Naive thymus-derived CD4-positive, alpha-beta T cell (primary cell): ENCODE measurements around the gene BATF2. TPM values are rescaled to one million over a fixed set of nuclear protein-coding genes. Genes with fewer than 3 reads are reported as not detected.

Experiments used
- ATAC-seq: fragments of 150-1000 bp; cut with Tn5 transposase; 2 replicates; pipeline ENCODE4 v1.10.0; 2021; ENCODE audit warnings: mild to moderate bottlenecking, moderate library complexity
- CTCF ChIA-PET: fragments of 350-600 bp; sonication (Branson Sonifier 250); formaldehyde crosslinking; loops from one replicate; lab custom pipeline; 2021; ENCODE audit warnings: antibody characterized with exemption; lab: Charles Lee
- POLR2A ChIA-PET: fragments of 350-600 bp; sonication (Branson Sonifier 250); formaldehyde crosslinking; loops from one replicate; lab custom pipeline; 2021; ENCODE audit warnings: antibody characterized with exemption, inconsistent platforms; lab: Charles Lee
- DNase-seq, 9 donors: peaks; one replicate each; pipeline versions ENCODE4 v3.0.0 to v3.0.0-alpha.2; 2020 to 2022; ENCODE audit warnings: mixed read lengths in 1 of 9
- H3K27ac ChIP-seq: one replicate; pipeline ENCODE4 v1.7.0; 2013; ENCODE audit warnings: mild to moderate bottlenecking, low read depth, low read length, moderate library complexity
- H3K27me3 ChIP-seq, 2 donors: one replicate each; pipeline ENCODE4 v1.7.0; 2013; ENCODE audit warnings: low read length in 2 of 2, mild to moderate bottlenecking in 2 of 2, moderate library complexity in 2 of 2; ENCODE audit not compliant: control insufficient read depth in 2 of 2, insufficient read depth in 2 of 2
- H3K36me3 ChIP-seq, 3 experiments: 1 replicate in 2 of 3; 2 replicates in 1 of 3; pipeline ENCODE4 v1.7.0; 2013; ENCODE audit warnings: low read length in 3 of 3, mild to moderate bottlenecking in 3 of 3, moderate library complexity in 1 of 3; ENCODE audit not compliant: insufficient read depth in 3 of 3, control insufficient read depth in 2 of 3
- H3K4me1 ChIP-seq, 2 donors: one replicate each; pipeline ENCODE4 v1.7.0; 2013; ENCODE audit warnings: low read length in 2 of 2, mild to moderate bottlenecking in 2 of 2, moderate library complexity in 1 of 2; ENCODE audit not compliant: control insufficient read depth in 2 of 2, insufficient read depth in 2 of 2
- H3K4me3 ChIP-seq: 2 replicates; pipeline ENCODE4 v1.7.0; 2013; ENCODE audit warnings: mild to moderate bottlenecking, low read length
- H3K9me3 ChIP-seq, 3 experiments: 1 replicate in 2 of 3; 2 replicates in 1 of 3; pipeline ENCODE4 v1.7.0; 2013; ENCODE audit warnings: low read length in 3 of 3; ENCODE audit not compliant: control insufficient read depth in 2 of 3
- H3K27ac Mint-ChIP-seq, 9 donors: one replicate each; pipeline ENCODE4 v1.8.0; 2020 to 2022; ENCODE audit warnings: mixed read lengths in 9 of 9, mild to moderate bottlenecking in 8 of 9, moderate library complexity in 5 of 9, inconsistent platforms in 2 of 9
- H3K27me3 Mint-ChIP-seq, 5 donors: one replicate each; pipeline ENCODE4 v1.8.0; 2021 to 2022; ENCODE audit warnings: mixed read lengths in 5 of 5, mild to moderate bottlenecking in 1 of 5
- H3K36me3 Mint-ChIP-seq, 5 donors: one replicate each; pipeline ENCODE4 v1.8.0; 2020 to 2022; ENCODE audit warnings: mixed read lengths in 5 of 5, mild to moderate bottlenecking in 3 of 5, inconsistent platforms in 1 of 5
- H3K4me1 Mint-ChIP-seq, 7 donors: one replicate each; pipeline ENCODE4 v1.8.0; 2020 to 2022; ENCODE audit warnings: mixed read lengths in 7 of 7, mild to moderate bottlenecking in 3 of 7, inconsistent platforms in 1 of 7
- H3K4me3 Mint-ChIP-seq, 10 donors: one replicate each; pipeline ENCODE4 v1.8.0; 2020 to 2022; ENCODE audit warnings: mild to moderate bottlenecking in 10 of 10, mixed read lengths in 10 of 10, moderate library complexity in 6 of 10, inconsistent platforms in 2 of 10
- H3K9me3 Mint-ChIP-seq, 11 donors: one replicate each; pipeline ENCODE4 v1.8.0; 2020 to 2022; ENCODE audit warnings: mixed read lengths in 11 of 11, mild to moderate bottlenecking in 4 of 11, inconsistent platforms in 1 of 11, moderate library complexity in 1 of 11
- intact Hi-C, 2 donors: fragments of 100-400 bp; cut with micrococcal nuclease; formaldehyde crosslinking; loops; one replicate each; pipeline ENCODE4 v1.15.1; 2023
- polyA plus RNA-seq, 2 donors: library from polyadenylated mRNA; unstranded; fragments of 300-500 nt; fragmentation: Illumina TruSeq; gene quantifications; one replicate each; pipeline ENCODE4 v1.2.3, GENCODE V29; 2021
- total RNA-seq, 6 experiments: library from RNA in 5 of 6; stranded (reverse) in 5 of 6; gene quantifications; 1 replicate in 5 of 6; 2 replicates in 1 of 6; pipeline ENCODE4 v1.2.3 and lab custom pipeline; 2021 to 2026

The BATF2 gene
- total and polyA plus RNA-seq, 7 experiments from 2014 or later: 0.39 TPM; not detected in 6

DNA sequence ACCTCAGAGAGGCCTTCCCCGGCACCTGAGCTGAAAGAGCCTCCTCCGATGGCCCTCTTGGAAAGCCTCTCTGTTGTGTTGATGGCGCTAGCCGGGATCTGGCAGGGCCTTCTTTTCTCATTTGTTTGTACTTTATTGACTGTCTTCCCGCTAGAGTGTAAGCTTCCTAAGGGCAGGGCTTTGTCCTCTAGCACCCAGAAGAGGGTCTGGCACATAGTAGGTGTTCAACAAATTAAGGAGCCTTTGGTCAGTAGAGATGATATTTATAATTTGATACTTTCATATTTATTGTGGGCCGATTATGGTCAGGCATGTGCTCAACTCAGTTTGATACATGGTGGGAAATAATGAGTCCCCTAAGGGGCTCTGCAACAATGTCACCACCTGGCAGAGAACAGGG, 21.2 kb upstream of the BATF2 start:
- H3K9me3 ChIP-seq: no peaks in the 10 kb centered on the region
- DNase-seq: no peak
- CTCF ChIA-PET: no interaction called here

DNA sequence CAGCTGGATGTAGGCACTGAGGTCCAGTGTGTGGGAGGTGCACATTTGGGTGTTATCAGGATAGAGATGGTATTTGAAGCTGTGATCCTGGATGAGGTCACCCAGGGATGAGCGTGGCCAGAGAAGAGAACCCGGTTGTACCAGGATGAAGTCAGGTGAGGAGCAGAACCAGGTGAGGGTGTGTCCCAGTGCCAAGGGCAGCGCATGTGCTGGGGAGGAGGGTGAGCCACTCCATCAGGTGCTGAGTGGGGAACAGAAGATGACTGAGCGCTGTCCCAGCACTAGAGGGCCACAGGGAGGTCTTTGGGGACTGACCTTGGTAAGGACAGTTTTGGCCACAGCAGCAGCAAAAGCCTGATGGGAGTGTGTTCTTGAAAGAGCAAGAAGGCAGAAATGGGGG, 19.9 kb upstream of the BATF2 start:
- H3K36me3 ChIP-seq: peaks cover 0 to 26% (median 0%) of the 10 kb centered on the region in 3 experiments
- Mint-ChIP-seq H3K27me3 (no peaks in the 10 kb centered on the region), H3K4me1 (peaks cover 15 to 33% (median 29%) of the 10 kb centered on the region in 7 donors), H3K9me3 (no peaks in the 10 kb centered on the region), H3K4me3 (peak overlapping the region in 2 of 10 donors; percentile 38 to 39), H3K27ac (peak overlapping the region in 2 of 9 donors; percentile 20 to 80), H3K36me3 (peaks cover 0 to 14% (median 10%) of the 10 kb centered on the region in 5 donors)
- ATAC-seq (no peak), DNase-seq (no peak)
- no peak overlapping the region for H3K27ac ChIP-seq
- CTCF ChIA-PET: no interaction called here
- POLR2A ChIA-PET: interaction anchor here (0.7 to 4.0 kb wide), 3 partner anchors 9 to 1470 kb away, joined by 4 to 28 read pairs (median 4); partner anchors contain the start of genes SNX15 and SYVN1
- H3K9me3 ChIP-seq: no peaks in the 10 kb centered on the region
- peaks cover 4 to 9% of the 10 kb centered on the region in 2 donors for H3K4me1 ChIP-seq
- no peaks in the 10 kb centered on the region for H3K27me3 ChIP-seq
- H3K4me3 ChIP-seq: no peak overlapping the region
- intact Hi-C loops: no loop called here

More for the DNA sequence above, 21.2 kb upstream of the BATF2 start:
- no peak for ATAC-seq
- peaks cover 15 to 33% (median 27%) of the 10 kb centered on the region in 7 donors for H3K4me1 Mint-ChIP-seq
- intact Hi-C loops: no loop called here
- Histone ChIP-seq H3K36me3 (peaks cover 0 to 26% (median 0%) of the 10 kb centered on the region in 3 experiments), H3K27me3 (no peaks in the 10 kb centered on the region), H3K4me3 (no peak overlapping the region), H3K4me1 (peaks cover 4 to 9% of the 10 kb centered on the region in 2 donors), H3K27ac (no peak overlapping the region)
- POLR2A ChIA-PET: interaction anchor here (1.7 kb wide), 1 partner anchor 117 kb away, joined by 4 read pairs; the partner anchor contains the start of gene SYVN1
- peaks cover 0 to 19% (median 10%) of the 10 kb centered on the region in 5 donors for H3K36me3 Mint-ChIP-seq
- H3K27ac Mint-ChIP-seq: no peak overlapping the region
- no peaks in the 10 kb centered on the region for H3K9me3 Mint-ChIP-seq
- no peaks in the 10 kb centered on the region for H3K27me3 Mint-ChIP-seq
- no peak overlapping the region for H3K4me3 Mint-ChIP-seq

DNA sequence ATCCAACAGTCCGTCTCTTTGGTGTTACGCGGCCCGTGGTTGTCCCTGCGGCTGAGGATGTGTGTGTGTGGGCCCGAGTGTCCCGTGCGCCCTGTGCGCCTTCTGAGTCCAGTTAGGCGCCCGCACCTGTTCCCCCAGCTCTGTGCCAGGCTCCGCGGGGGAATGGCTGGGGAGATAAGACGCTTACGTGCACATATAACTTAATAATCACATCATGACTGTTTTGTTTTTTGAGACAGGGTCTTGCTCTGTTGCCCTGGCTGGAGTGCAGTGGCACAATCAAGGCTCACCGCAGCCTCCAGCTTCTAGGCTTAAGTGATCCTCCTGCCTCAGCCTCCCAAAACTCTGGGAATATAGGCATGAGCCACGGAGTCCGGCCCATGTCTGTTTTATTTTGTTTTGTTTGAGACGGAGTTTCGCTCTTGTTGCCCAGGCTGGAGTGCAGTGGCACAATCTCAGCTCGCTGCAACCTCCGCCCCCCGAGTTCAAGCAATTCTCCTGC, 18.0 kb upstream of the BATF2 start:
- DNase-seq (peak in 3 of 9 donors; percentile 16 to 31 (median 27)), ATAC-seq (no peak)
- Histone ChIP-seq H3K27ac (peak overlapping the region; percentile 84), H3K4me3 (peak overlapping the region; percentile 97), H3K27me3 (no peaks in the 10 kb centered on the region), H3K4me1 (peaks cover 4 to 9% of the 10 kb centered on the region in 2 donors), H3K9me3 (no peaks in the 10 kb centered on the region), H3K36me3 (peaks cover 0 to 15% (median 0%) of the 10 kb centered on the region in 3 experiments)
- Mint-ChIP-seq H3K4me3 (peak overlapping the region; percentile 86 to 93 (median 91)), H3K36me3 (peaks cover 0 to 14% (median 10%) of the 10 kb centered on the region in 5 donors), H3K4me1 (peaks cover 14 to 33% (median 29%) of the 10 kb centered on the region in 7 donors), H3K27ac (peak overlapping the region; percentile 80 to 97 (median 93)), H3K27me3 (no peaks in the 10 kb centered on the region), H3K9me3 (no peaks in the 10 kb centered on the region)
- ChIA-PET CTCF (interaction anchor here (0.5 to 2.7 kb wide), 17 partner anchors 9 to 204 kb away, joined by 3 to 10 read pairs (median 4); partner anchors contain the start of genes FAU, MRPL49, SNX15 and ZNHIT2), POLR2A (interaction anchor here (0.6 to 4.0 kb wide), 19 partner anchors 11 to 273 kb away, joined by 3 to 28 read pairs (median 3); partner anchors contain the start of genes FAU, MRPL49, PPP2R5B and SAC3D1)
- intact Hi-C loops: loop anchor here (1.0 to 5.0 kb wide), 9 partner anchors 13 to 327 kb away; partner anchors contain the start of genes SNX15 (in 2 of the 2), ATG2A (in 1 of the 2), CDCA5 (in 1 of the 2) and PPP2R5B (in 1 of the 2)

DNA sequence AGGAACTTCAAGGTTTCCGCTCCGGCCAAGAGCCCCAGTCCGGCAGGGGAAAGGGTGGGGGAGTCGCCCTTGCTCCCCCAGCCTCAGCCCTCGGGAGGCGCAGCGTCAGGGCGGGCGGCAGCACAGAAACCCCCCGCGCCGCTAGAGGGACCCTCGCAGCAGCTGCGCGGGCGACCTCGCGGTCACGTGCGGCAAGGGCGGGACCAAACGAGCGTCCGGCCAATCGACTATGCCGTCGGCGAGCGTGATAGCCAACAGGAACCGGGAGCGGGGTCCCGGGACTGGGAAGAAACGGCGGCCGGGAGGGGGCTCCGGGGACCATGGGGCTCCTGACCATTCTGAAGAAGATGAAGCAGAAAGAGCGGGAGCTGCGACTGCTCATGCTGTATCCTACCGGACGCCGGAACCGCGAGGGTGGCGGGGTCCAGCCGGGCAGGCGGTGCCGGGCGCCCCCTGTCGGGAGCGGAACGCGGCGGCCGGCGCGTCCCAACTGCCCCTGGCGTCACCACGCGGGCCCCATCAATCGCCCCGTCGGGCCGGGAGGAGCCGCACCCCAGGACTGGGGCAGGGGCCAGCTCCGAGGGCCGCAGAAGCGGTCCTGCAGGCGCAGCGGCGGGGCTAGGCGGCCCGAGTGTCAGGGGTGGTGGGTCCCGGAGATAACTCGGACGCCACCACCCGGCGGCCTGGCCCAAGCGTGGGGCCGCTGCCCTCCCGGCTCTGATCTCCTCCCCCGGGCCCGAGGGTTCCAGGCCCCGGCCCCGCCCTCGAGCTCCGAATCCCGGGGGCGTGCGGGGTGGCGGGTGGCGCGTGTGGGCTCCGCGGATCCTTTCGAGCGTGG, 17.3 kb upstream of the BATF2 start, which contains the start of gene ARL2:
TSS of gene ARL2 (plus strand) at position 273 of the 838 bp plus-strand sequence. CDS start at position 321, 48 bp downstream.
- Mint-ChIP-seq H3K27me3 (no peaks in the 10 kb centered on the region), H3K4me1 (peaks cover 14 to 33% (median 29%) of the 10 kb centered on the region in 7 donors), H3K36me3 (peaks cover 0 to 12% (median 6%) of the 10 kb centered on the region in 5 donors), H3K4me3 (peak within 1 kb of the TSS; percentile 90 to 95 (median 92)), H3K27ac (peak within 1 kb of the TSS; percentile 89 to 99 (median 96)), H3K9me3 (no peaks in the 10 kb centered on the region)
- peak within 1 kb of the TSS; percentile 84 for H3K27ac ChIP-seq
- H3K27me3 ChIP-seq: no peaks in the 10 kb centered on the region
- ATAC-seq (peak; percentile 88), DNase-seq (peak; percentile 73 to 88 (median 78))
- H3K9me3 ChIP-seq: no peaks in the 10 kb centered on the region
- intact Hi-C loops: loop anchor here (1.0 to 5.0 kb wide), 17 partner anchors 13 to 327 kb away; partner anchors contain the start of genes ATG2A (in 2 of the 2), CDCA5 (in 2 of the 2), PPP2R5B (in 2 of the 2) and SAC3D1 (in 2 of the 2)
- ChIA-PET POLR2A (interaction anchor here (0.6 to 4.0 kb wide), 18 partner anchors 12 to 270 kb away, joined by 3 to 28 read pairs (median 3); partner anchors contain the start of genes CDCA5, FAU, MRPL49 and PPP2R5B), CTCF (interaction anchor here (0.6 to 2.7 kb wide), 17 partner anchors 10 to 318 kb away, joined by 3 to 10 read pairs (median 3); partner anchors contain the start of genes FAU, MRPL49, SNX15 and ZNHIT2)
- peak within 1 kb of the TSS; percentile 97 for H3K4me3 ChIP-seq
- peaks cover 0 to 11% (median 0%) of the 10 kb centered on the region in 3 experiments for H3K36me3 ChIP-seq
- peaks cover 4 to 9% of the 10 kb centered on the region in 2 donors for H3K4me1 ChIP-seq

DNA sequence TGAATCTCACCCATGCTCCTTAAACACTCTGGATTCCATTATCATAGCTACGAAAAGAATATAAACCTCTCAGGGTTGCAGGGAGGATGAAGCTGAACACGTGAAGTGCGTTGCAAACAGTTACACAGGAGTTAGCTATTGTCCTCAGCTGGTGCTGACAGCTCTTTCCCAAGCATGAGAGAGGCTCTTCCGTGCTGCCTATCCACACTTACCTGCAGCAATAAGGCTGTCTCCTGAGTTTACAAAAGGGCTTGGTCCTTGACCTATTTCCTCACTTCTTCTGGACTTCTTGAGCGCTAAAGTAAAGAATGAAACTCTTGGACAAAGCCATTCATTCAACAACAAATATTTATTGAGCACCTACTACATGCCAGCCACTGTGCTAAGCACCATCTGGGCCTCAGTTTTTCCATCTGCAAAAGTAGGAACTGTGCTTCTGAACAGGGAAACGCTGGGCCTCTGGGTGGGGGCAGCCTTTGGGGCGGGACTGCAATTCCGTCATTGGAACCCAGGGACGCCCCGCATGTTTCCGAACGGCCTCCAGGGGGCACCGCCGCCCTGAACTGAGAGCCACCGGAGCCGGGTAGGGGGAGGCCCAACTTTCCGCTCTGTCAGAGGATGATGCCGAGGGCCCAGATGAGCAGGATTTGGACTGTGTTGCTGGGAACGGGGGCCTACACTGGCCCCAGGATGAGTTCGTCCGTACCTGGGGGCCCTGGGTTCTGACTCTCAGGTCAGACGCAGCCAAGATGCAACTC, 16.5 kb upstream of the BATF2 start:
- Histone ChIP-seq H3K9me3 (no peaks in the 10 kb centered on the region), H3K4me3 (peak overlapping the region; percentile 97), H3K27ac (peak overlapping the region; percentile 84), H3K27me3 (no peaks in the 10 kb centered on the region), H3K36me3 (peaks cover 0 to 3% (median 0%) of the 10 kb centered on the region in 3 experiments), H3K4me1 (peaks cover 4 to 9% of the 10 kb centered on the region in 2 donors)
- peak; percentile 77 to 93 (median 90) for DNase-seq
- ChIA-PET CTCF (interaction anchor here (0.6 to 2.7 kb wide), 24 partner anchors 13 to 458 kb away, joined by 3 to 10 read pairs (median 4); partner anchors contain the start of genes FAU, MRPL49, SAC3D1 and SNX15), POLR2A (interaction anchor here (0.5 to 4.0 kb wide), 13 partner anchors 10 to 166 kb away, joined by 3 to 28 read pairs (median 5); partner anchors contain the start of genes CDCA5, FAU, MRPL49 and PPP2R5B)
- intact Hi-C loops: loop anchor here (1.0 to 5.0 kb wide), 16 partner anchors 28 to 326 kb away; partner anchors contain the start of genes SAC3D1 (in 2 of the 2), VPS51 (in 2 of the 2), ATG2A (in 1 of the 2) and CAPN1 (in 1 of the 2)
- H3K4me3 Mint-ChIP-seq: peak overlapping the region; percentile 90 to 95 (median 92)
- H3K36me3 Mint-ChIP-seq: peaks cover 0 to 12% (median 6%) of the 10 kb centered on the region in 5 donors
- H3K4me1 Mint-ChIP-seq: peaks cover 14 to 33% (median 29%) of the 10 kb centered on the region in 7 donors
- H3K9me3 Mint-ChIP-seq: no peaks in the 10 kb centered on the region
- H3K27ac Mint-ChIP-seq: peak overlapping the region; percentile 89 to 99 (median 95)
- ATAC-seq: peak; percentile 94
- no peaks in the 10 kb centered on the region for H3K27me3 Mint-ChIP-seq
